BJ (cell line): ENCODE results near the gene MED14. TPM values are rescaled to one million over a fixed set of nuclear protein-coding genes. Genes with fewer than 3 reads are reported as not detected.

ENCODE experiments used
- CTCF ChIA-PET: fragments of 350-600 bp; formaldehyde crosslinking; extraction: SDS; loops from one replicate; lab custom pipeline; 2021; ENCODE audit warnings: antibody characterized with exemption, inconsistent platforms; lab: Yijun Ruan, JAX
- POLR2A ChIA-PET: fragments of 300-600 bp; sonication (Branson Sonifier 250); formaldehyde crosslinking; extraction: SDS; loops from one replicate; lab custom pipeline; 2021; ENCODE audit warnings: antibody characterized with exemption; lab: Charles Lee
- DNase-seq: peaks from one replicate; pipeline ENCODE4 v3.0.0-alpha.2; 2011; ENCODE audit warnings: low read depth
- H3K27me3 ChIP-seq: 2 replicates; pipeline ENCODE4 v1.6.0; 2011; ENCODE audit warnings: low read length; ENCODE audit not compliant: control insufficient read depth, insufficient read depth
- H3K36me3 ChIP-seq: 2 replicates; pipeline ENCODE4 v1.5.1; 2011; ENCODE audit warnings: low read length; ENCODE audit not compliant: control insufficient read depth, insufficient read depth
- H3K4me3 ChIP-seq: 2 replicates; pipeline ENCODE4 v1.5.1; 2011; ENCODE audit warnings: low read depth, mild to moderate bottlenecking, control low read depth, low read length
- polyA plus RNA-seq: library from polyadenylated mRNA; depleted of rRNA; stranded (reverse); fragments of >200 nt; gene quantifications from 2 replicates; pipeline ENCODE4 v1.2.3, GENCODE V29; 2011
- TF ChIP-seq, protein P1 (sequence below): IDR thresholded peaks from 2 replicates; pipeline ENCODE4 v1.5.1; 2011; ENCODE audit warnings: low read depth, mild to moderate bottlenecking, control low read depth, inconsistent platforms, low read length, moderate library complexity; ENCODE audit not compliant: insufficient read depth

MED14 gene
- polyA plus RNA-seq, 1 experiment: 25.9 TPM

DNA sequence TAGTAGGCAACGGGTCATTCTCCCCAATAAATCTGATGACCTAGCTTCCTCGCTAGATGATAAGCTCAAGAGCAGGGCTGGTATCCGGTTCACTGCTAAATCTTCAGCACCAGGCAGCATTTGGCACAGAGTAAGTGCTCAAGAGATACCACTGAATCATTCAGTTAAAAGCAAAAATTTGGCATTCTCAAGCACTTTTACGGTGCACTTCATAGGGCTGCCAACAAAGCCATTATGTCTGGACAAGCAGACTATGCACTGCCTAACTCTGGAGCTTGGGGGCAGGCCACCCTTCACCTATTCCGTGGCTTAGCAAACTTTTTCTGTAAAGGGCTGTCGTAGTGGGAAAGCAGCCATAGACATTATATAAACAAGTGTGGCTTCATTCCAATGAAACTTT is 64.2 kb downstream of the MED14 start:
- H3K36me3 ChIP-seq: peaks cover 5% of the 10 kb centered on the region

DNA sequence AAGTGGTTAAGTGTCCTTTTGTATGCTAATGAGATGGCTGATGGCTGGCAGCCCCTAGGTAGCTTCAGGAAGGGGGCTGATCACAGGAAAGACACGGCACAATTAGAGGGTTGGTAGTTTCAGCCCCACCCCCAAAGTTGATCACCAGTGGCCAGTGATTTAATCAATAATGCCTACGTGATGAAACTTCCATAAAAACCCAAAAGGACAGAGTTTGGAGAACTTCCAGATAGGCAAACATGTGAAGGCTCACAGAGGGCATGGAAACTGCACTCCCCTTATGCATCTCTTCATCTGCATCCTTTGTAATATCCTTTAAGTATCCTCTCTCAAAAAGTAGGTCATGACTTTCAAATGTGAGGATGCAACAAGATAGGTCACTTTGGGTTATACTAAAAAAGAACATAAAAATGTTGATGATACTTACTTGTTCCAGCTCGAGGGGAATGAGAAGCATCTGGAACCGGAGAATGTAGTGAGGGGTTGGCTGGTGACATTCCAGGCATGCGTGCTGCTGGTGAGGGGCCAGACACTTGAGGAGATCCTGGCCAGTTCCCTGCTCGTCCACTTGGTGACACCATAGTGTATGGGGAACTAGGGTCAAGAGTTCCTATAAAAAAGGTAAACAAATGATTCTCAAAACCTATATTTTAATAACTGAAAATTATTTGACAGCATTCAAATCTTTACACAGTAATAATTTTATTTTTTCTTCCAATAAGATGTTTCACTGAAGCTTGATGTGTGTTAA is 71.3 kb downstream of the MED14 start:
- TF ChIP-seq, protein P1, sequence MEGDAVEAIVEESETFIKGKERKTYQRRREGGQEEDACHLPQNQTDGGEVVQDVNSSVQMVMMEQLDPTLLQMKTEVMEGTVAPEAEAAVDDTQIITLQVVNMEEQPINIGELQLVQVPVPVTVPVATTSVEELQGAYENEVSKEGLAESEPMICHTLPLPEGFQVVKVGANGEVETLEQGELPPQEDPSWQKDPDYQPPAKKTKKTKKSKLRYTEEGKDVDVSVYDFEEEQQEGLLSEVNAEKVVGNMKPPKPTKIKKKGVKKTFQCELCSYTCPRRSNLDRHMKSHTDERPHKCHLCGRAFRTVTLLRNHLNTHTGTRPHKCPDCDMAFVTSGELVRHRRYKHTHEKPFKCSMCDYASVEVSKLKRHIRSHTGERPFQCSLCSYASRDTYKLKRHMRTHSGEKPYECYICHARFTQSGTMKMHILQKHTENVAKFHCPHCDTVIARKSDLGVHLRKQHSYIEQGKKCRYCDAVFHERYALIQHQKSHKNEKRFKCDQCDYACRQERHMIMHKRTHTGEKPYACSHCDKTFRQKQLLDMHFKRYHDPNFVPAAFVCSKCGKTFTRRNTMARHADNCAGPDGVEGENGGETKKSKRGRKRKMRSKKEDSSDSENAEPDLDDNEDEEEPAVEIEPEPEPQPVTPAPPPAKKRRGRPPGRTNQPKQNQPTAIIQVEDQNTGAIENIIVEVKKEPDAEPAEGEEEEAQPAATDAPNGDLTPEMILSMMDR: peak; percentile 57
- CTCF ChIA-PET: interaction anchor here (0.9 to 1.1 kb wide), 3 partner anchors 12 to 209 kb away, joined by 3 to 4 read pairs (median 4); no protein-coding TSS in a partner anchor
- POLR2A ChIA-PET: no interaction called here
- H3K4me3 ChIP-seq: no peak overlapping the region
- peaks cover 2% of the 10 kb centered on the region; the same call in 1 of the 2 replicates for H3K36me3 ChIP-seq
- no peaks in the 10 kb centered on the region for H3K27me3 ChIP-seq
- DNase-seq: peak; percentile 24

More for the DNA sequence above, 64.2 kb downstream of the MED14 start:
- Histone ChIP-seq H3K27me3 (no peaks in the 10 kb centered on the region), H3K4me3 (no peak overlapping the region)
- no peak for DNase-seq
- POLR2A ChIA-PET: no interaction called here
- TF ChIP-seq, protein P1: no peak
- CTCF ChIA-PET: no interaction called here

DNA sequence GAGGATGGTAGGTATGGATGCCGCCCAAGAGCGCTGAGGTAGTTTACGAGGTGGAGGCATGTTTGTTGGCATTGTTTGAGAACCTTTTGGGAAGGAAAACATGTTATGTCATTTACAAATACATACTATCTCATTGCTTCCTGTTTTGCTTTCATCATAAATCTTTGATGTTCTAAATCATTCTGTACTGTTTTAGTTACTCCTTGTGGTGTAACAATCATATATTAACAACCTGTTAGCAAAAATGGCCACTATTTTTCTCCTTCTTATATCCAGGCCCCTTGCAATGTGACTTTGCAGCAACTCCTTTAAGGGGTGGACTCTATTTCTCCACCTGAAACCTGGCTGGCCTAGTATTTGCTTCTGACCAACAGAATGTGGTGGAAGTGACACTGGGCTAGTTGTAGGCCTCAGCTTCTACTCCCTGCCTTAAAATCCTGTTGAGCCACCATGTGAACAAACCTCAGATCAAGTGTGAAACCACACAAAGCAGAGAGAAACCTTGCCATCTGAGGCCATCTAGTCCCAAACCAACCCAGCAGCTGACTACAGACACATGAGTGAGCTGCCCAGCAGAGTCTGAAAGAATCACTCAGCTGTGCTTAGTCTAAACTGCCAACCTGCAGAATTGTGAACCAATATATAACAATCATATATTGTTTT is 72.1 kb downstream of the MED14 start:
- POLR2A ChIA-PET: no interaction called here
- peaks cover 2% of the 10 kb centered on the region; the same call in 1 of the 2 replicates for H3K36me3 ChIP-seq
- no peaks in the 10 kb centered on the region for H3K27me3 ChIP-seq
- no peak overlapping the region for H3K4me3 ChIP-seq
- no peak for DNase-seq
- CTCF ChIA-PET: interaction anchor here (0.9 to 1.2 kb wide), 4 partner anchors 11 to 209 kb away, joined by 3 to 5 read pairs (median 4); no protein-coding TSS in a partner anchor
- TF ChIP-seq, protein P1: no peak

DNA sequence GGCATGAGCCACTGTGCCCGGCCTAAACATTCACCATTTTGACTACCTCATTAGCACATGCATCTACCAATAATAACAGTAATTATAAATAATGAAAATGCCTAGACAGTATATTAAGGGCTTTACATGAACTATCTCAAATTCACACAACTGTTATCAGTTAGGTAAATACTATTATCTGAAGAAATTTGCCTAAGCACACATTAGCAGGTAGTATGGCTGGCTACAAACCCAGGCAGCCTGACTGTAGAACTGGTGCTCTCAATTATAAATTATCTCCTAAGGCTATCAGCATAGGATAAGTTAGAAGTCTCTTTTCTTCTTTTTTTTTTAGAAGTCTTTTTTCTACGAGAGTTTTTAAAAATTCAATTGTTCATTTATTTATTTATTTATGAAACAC is 73.9 kb downstream of the MED14 start:
- H3K4me3 ChIP-seq: no peak overlapping the region
- DNase-seq: no peak
- no peaks in the 10 kb centered on the region for H3K27me3 ChIP-seq
- TF ChIP-seq, protein P1: no peak
- ChIA-PET POLR2A (no interaction called here), CTCF (interaction anchor here (1.5 kb wide), 1 partner anchor 519 kb away, joined by 3 read pairs; no protein-coding TSS in a partner anchor)
- H3K36me3 ChIP-seq: peaks cover 2% of the 10 kb centered on the region; the same call in 1 of the 2 replicates

DNA sequence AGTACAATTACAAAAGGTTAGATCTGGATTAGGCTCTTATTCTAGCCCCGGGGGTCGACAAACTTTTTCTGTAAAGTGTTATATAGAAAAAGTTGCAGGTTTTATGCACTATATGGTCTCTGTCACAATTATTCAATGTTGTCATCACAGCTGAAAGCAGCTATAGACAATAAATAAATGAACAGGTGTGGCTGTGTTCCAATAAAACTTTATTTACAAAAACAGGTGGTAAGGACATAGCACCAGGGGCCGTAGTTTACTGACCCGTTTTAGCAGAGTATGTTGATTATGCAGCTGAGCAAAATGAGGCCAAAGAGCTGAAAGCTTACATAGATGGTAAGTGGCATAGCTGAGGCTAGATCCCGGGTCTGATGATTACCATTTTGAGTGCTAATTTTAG is 75.0 kb downstream of the MED14 start:
- H3K4me3 ChIP-seq: no peak overlapping the region
- no peak for DNase-seq
- H3K36me3 ChIP-seq: peaks cover 2% of the 10 kb centered on the region; the same call in 1 of the 2 replicates
- H3K27me3 ChIP-seq: no peaks in the 10 kb centered on the region
- TF ChIP-seq, protein P1: no peak
- ChIA-PET POLR2A (no interaction called here), CTCF (interaction anchor here (1.5 kb wide), 1 partner anchor 520 kb away, joined by 3 read pairs; no protein-coding TSS in a partner anchor)
